GM18909 (cell line): Measurements from ENCODE around the gene CCDC159.
"Not testable (repeated sequence)": the region's sequence is repeated elsewhere in the genome, so short reads cannot be mapped to it uniquely, and the experiment has no call there.

Experiments
- ATAC-seq: cut with Tn5 transposase; IDR thresholded peaks from one replicate; pipeline ENCODE4 v1.9.1; 2021; ENCODE audit warnings: mild to moderate bottlenecking; ENCODE audit not compliant: unreplicated experiment, poor library complexity

The CCDC159 gene, protein sequence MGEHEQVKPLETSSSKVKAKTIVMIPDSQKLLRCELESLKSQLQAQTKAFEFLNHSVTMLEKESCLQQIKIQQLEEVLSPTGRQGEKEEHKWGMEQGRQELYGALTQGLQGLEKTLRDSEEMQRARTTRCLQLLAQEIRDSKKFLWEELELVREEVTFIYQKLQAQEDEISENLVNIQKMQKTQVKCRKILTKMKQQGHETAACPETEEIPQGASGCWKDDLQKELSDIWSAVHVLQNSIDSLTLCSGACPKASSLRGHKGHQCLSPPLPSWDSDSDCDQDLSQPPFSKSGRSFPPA

DNA sequence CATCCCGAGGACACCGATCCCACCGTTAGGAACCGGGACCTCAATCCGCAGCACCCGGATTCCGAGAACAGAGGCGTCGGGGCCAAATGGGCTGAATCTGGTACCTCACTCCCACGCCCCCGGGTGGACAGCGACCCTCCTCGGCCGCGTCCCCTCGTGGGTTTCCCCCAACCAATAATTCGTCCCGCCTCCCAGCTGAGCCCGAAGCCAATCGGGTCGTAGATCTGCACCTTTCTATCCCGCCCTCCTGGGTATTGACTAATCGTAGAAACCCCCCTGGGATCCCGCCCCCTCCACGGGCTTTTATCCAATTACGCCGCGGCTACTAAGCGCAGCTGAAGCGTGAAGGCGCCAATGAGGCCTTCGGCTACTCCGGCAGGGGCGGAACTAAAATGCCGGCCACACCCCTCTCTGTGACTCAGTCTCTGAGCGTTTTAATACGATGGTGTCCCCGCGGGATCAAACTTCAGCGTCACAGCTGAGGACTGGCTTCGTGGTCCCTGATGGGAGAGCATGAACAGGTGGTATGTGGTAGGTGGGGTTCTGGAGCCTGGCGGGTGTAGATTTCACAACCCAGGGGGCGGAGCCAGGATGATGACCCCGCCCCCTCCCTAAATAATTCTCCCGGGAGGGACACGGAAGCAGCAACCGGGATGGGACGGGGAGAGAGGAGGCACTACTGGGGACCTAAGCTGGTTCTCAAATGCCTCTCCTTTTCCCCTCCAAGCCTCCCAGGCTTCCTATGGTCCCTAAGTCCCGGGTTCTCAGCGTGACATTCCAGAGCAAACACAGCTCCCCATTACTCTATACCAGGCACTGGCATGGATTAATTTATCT lies at the start of gene CCDC159, which contains the start of gene TMEM205:
Gene CCDC159, plus strand, starts transcription at position 416 of the 837 bp plus-strand sequence. Its CDS starts 88 bp downstream, at position 504.
Gene TMEM205, minus strand, starts transcription at position 165 of the 837 bp plus-strand sequence. CDS start 649 bp downstream, outside the sequence.
- peak; percentile 89 for ATAC-seq

DNA sequence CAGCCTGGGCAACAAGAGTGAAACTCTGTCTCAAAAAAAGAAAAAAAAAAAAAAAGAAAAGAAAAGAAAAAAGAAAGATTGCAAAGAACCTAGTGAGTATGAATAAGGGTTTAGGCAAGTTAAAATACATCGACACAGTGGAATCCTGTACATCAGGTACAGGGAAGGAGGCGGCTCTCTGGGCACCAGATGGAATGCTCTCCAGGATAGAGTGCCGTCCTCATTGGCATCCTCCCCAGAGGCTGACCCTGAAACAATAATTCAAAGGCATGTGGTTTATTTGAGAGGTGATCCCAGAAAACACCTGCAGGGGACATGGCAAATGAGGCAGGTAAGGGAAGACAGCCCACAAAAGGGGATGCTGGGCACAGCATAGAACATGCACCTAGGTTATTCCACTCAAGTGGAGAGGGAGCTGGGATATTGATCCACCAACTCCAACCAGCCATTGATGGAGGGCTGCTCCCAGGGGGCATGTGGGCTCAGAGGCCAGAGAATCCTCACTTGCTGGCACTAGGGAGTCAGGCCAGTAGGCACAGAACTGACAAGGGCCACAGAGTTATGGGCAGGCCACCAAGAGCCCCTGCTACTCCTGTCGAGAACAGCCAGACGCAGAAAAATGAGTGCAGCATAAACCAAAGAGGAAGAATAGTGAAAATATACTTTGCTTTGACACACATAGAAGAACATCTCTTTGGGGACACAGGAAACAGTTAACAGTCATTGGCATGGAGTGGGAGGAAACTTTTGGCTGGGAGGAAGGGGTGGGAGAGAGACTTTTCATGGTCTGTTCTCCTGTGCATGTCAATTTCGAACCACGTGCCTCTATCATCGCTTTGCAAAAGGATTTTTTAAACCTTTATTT lies 46.1 kb upstream of the CCDC159 start:
- ATAC-seq: no peak

DNA sequence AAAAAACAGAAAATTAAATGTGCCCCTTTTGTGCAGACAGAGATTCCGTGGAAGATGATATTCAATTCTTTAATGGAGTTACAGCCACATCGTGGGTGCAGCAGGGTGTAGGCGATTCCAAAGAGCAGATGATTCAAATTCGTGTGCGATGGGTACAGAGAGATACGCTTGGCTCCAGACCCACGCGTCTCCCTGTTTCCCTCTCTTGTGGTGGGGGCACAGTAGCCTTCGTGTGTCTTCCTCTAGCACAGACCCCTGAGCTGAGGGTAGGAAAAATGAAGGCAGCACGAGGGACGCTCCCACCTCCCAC lies 45.6 kb upstream of the CCDC159 start:
- ATAC-seq: no peak

DNA sequence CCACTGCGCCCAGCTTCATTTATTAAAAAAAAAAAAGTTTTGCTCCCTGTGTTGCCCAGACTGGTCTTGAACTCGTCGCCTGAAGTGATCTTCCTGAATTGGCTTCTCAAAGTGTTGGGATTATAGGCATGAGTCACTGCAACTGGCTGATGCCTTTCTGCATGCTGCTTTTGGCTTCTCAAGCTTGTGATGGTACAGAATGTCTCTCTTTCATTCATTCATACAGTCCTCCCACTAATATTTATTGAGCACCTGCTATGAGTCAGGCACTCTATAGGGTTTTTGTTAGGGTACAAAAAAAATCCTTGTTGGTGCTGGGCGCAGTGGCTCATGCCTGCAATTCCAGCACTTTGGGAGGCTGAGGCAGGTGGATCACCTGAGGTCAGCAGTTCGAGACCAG lies 41.4 kb upstream of the CCDC159 start:
- ATAC-seq: no peak

DNA sequence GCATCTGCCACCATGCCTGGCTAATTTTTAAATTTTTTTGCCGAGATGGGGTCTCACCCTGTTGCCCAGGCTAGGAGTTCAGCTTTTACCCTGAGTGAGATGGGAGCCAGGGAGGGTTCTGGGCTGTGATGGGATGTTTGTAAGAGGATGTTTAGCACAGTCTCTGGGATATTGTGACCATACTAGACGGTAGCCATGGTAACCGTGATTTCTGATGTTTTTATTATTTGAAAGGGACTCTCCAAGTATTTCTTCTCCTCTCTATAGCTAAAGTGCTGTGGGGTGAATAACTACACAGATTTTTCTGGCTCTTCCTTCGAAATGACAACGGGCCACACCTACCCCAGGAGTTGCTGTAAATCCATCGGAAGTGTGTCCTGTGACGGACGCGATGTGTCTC lies 40.0 kb upstream of the CCDC159 start:
- ATAC-seq: no peak

DNA sequence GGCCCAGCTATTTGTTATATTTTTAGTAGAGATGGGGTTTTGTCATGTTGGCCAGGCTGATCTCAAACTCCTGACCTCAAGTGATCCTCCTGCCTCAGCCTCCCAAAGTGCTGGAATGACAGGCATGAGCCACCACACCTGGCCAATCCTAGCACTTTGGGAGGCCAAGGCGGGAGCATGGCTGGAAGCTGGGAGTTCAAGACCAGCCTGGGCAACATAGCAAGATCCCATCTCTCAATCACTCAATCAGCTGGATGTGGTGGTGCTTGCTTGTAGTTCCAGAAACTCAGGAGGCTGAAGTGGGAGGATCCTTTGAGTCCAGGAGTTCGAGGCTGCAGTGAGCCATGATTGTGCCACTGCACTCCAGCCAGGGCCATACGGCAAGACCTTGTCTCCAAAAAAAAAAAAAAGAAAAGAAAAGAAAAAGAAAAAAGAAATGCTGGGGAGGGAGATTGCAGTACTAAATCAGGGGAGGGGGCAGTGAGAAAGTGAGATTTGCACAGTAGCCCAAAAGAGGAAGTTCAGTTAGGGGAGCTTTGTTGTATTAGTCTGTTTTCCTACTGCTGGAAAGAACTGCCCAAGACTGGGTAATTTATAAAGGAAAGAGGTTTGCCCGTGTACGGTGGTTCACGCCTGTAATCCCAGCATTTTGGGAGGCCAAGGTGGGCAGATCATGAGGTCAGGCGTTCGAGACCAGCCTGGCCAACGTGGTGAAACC lies 25.9 kb upstream of the CCDC159 start:
- not testable (repeated sequence) for ATAC-seq

DNA sequence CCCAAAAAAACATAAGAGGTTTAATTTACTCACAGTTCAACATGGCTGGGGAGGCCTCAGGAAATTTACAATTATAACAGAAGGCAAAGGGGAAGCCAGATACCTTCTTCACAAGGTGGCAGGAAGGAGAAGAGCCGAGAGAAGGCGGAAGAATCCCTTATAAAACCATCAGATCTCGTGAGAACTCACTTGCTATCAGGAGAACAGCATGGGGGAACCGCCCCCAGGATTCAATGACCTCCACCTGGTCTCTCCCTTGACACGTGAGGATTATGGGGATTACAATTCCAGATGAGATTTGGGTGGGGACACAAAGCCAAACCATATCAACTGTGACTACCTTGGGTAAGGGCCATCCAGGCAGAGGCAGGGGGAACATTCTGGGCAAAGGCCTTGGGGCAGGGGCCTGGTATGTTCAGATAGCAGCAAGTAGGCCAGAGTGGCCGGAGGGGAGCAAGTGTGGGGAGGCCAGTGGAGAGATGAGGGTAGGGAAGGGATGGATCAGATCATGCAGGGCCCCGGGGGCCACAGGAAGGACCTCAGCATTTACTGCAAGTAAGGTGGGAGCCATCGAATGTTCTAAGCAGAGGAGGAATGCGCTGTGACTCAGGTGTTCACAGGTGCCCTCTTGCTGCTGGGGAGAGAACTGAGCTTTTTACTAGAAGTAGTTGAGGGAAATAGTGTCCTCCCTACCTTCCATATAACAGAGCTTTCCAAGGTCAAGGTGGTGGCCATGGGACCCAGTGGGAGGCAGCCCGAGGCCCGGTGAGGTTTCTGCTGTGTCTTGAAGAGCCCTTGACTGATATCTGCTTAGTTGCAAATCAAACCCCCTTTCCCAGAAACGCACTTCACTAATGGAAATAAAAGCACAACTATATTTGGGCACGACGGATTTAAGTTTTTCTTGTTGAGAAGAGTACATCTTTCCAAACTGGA lies 24.9 kb upstream of the CCDC159 start:
- no peak for ATAC-seq

DNA sequence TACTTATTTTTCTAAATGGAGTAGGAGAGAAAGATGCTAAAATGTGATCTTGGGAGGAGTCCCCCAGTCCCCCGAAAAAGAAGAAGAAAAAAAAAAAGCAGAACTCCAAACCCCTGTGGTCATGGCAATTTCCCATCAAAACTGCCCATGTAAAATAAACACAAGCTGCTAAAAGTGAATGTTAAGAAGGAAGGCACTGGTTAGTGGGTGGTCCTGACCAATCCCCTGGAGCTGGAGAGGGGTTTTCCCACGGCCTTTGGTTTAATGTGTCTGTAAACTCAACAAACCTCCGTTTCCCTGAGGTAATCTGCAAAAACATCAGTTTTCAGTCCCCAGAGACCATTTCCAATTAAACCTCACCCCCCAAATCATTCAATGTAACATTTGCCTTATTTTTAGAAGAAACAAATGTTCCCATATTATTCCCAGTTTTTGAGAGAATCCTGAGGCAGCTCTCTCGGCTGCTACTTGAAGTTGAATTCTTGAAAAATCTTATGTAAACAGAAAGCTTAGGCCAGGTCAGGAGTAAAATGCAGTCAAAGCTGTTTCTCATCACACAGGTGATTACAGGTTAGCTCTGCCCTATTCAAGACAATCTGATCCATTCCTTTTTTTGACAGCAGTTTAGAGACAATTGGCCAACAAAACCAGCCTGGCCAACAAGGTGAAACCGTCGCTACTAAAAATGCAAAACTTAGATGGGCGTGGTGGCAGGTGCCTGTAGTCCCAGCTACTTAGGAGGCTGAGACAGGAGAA lies 23.9 kb upstream of the CCDC159 start:
- ATAC-seq: no peak

DNA sequence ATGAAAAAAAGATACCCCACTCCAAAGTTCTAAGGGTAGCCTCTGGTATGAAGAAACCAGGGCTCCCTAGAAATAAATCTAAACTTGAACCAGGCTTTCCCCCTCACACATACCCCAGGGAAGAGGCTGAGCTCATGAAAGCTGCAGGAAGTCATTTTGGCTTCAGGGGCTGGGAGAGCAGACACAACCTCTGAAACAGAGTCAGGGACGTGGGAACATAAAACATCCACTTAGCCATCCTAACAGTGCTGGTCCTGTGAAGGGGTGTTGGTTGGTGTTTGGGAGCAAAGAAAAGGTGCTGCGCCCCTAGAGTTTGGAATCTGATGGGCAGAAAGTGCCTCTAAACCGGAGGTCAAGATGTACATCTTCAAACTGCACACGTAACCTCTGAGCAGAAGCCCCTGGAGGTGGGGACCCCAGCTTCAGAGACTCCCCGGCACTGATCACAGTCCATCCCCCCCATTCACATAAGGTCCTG lies 22.7 kb upstream of the CCDC159 start:
- ATAC-seq: no peak

DNA sequence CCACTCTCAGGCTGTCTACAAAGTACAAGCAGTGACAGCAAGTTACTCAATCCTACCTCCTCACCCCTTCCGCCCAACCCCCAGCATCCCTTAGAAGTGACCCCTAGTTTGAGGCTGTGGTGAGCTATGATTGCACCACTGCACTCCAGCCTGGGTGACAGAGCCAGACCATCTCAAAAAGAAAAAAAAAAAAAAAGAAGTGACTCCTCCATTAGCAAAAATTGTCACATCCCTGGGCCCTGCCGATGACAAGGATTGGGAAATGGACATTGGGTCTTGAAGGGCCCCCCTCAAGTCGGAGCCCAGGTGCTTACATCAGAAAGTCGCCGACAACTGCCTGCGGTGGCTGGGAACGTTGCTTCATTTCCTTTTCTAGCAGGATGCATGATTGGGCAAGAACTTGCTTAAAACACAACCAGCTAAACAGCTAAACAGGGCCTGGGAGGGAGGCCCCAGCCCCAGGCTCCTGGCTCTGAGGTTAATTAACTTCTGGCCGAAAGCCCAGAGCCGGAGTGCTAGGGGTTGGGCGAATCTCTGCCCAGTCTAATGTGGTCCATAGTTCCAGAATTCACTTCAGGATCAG lies 22.1 kb upstream of the CCDC159 start:
- ATAC-seq: no peak

DNA sequence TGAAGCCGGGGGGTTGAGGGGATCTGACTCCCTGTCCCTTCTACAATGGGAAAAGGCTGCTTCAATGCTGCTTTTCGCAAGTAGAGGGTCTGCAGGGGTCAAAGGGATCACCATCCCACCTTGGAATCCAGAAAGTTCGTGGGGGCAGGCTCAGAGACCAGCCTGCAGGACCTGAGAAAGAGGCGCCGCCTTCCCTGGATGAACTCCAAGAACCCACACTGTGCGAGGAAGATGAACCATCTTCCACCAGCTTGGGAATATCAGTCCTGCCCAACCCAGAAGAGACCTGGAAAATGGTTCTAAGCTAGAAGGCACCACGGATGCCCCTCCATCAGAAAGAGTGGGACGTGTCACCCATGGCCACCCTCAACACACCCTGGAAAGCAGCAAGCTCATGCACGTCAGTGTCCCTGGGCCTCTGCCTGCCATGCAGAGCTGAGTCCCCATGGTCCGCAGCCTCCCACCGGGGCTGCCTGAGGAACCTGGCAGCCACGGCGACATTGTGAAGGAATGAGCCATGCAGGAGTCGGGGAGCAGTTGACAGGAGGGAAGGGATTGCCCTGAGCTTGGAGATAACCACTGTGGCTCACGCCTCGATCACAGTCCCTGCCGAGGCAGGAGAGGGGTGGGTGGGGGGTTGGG lies 21.4 kb upstream of the CCDC159 start:
- ATAC-seq: no peak

DNA sequence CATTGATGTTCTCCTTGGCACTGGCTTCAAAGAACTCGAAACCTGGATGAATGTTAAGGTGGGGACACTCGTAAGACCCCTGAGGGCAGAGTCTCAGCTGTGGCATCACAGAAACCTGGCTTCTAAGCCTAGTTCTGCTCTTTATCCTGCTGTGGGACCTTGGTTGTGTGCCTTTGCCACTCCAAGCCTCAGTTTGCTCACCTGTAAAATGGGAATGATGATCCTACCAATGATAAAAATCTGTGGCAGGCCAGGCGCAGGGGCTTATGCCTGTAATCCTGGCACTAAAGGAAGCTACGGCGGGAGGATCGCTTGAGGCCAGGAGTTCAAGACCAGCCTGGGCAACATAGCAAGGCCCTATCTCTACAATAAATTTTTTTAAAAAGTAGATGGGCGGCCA lies 20.8 kb upstream of the CCDC159 start:
- ATAC-seq: no peak

DNA sequence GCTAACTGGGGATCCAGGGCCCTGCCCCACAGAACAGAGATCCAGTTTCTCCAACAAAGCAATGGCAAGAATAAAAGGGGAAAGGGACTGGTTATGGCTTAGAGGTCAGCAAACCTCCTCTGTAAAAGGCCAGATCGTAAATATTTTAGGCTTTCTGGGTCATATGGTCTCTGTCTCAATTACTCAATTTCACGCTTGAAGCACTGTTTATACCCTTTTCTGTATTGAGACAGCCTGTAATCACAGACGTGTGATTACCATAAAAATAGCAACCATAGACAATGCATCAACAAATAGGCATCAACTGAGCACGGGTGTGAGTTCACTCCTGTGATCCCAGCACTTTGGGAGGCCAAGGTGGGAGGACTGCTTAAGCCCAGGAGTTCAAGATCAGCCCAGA lies 16.2 kb upstream of the CCDC159 start:
- no peak for ATAC-seq

DNA sequence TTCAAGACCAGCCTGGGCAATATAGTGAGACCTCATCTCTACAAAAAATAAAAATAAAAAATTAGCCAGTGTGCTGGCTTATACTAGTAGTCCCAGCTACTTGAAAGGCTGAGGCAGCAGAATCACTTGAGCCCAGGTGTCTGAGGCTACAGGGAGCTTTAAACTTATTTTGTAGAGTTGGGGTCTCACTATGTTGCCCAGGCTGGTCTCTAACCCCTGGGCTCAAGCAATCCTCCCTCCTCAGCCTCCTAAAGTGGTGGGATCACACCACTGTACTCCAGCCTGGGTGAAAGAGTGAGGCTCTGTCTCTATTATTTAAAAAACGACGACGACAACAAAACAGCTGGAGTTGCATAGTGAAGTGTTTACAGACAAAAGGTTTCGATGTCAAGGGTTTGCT lies 14.8 kb upstream of the CCDC159 start:
- ATAC-seq: no peak

DNA sequence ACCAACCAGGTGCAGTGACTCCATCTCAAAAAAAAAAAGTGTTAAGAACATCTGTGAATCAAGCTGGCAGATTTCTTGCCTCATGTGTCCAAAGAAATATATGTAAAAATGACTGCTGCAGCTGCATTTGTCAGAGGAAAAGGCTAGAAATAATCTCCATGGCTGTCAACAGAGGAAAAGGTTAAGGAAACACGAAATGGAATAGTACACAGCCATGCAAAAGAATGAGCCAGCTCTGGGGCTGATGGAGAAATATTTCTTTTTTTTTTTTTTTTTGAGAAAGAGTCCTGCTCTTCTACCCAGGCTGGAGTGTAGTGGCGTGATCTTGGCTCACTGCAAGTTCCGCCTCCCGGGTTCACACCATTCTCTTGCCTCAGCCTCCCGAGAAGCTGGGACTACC lies 13.5 kb upstream of the CCDC159 start:
- no peak for ATAC-seq

DNA sequence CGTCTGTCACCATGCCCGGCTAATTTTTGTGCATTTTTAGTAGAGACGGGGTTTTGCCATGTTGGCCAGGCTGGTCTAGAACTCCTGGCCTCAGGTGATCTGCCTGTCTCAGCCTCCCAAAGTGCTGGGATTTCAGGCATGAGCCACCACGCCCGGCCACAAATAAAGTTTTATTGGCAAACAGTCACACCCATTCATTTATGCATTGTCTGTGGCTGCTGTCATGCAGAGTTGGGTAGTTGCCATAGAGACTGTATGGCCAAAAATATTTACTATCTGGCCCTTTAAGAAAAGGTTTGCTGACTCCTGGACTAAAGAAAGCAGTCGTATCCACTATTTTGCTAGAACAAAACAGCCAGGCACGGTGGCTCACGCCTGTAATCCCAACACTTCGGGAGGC lies 12.5 kb upstream of the CCDC159 start:
- ATAC-seq: not testable (repeated sequence)

DNA sequence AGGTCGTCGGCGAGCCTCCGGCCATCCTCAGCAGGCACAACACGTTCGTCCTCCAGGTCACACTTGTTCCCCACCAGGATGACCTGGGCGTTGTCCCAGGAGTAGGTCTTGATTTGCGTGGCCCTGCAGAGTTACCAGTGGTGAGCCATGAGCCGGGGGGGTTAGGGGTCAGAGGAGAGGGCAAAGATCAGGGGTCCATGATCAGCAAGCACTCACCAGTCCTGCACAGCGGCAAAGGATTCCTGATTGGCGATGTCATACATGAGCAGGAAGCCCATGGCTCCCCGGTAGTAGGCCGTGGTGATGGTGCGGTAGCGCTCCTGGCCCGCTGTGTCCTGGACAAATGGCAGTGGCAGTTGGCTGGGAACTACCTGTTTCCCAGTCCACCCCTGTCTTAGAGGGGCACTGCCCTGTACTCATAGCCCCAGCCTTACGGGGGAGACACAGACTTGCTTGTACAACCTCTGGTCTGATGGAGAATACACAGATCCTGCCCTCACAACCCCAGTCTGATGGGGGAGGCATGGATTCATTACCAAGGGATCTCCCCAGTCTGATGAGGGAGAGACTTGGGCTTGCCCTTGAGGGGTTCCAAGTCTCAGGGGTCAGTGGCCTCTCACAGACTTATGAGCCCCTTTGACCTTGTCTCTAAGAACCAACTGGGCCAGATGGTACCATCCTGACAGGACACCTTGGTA lies 10.7 kb upstream of the CCDC159 start:
- no peak for ATAC-seq
